GM21526 (cell line): ENCODE data around the gene PALLD.

Experiments
- ATAC-seq: cut with Tn5 transposase; IDR thresholded peaks from one replicate; pipeline ENCODE4 v1.9.1; 2021; ENCODE audit warnings: moderate library complexity; ENCODE audit not compliant: unreplicated experiment, low FRiP score

PALLD gene

DNA sequence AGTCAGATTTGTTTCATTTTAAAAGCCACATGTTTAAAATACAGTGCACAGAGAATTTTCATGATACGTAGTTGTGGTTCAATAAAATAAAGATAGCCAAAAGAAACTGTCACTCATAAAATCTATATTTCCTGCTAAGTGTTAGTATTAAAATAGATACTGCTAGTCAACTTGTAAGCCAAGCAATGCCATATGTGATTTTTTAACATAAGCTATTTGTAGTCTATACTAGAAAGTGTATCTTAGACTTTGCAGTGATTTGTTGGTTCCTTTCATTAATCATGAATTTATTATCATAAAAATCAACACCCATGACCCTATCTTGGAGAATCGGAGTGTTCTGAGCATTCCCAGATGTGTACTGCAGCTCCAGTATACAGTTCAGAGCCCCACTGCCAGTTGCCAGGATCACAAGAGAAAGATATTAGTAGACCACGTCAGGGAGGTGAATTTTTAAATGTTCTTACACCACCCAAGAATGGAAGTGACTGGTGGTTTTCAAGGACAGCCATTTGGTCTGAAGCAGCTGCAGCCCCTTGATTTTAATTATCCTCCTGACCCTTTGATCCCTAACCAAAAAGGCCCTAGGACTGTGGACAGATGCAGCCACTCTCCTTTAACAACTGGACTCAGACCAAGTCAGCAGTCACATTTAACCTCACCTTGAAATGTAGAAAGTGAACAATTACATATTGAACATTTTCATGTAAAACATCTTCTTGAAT is 163.1 kb downstream of the PALLD start:
- ATAC-seq: no peak

DNA sequence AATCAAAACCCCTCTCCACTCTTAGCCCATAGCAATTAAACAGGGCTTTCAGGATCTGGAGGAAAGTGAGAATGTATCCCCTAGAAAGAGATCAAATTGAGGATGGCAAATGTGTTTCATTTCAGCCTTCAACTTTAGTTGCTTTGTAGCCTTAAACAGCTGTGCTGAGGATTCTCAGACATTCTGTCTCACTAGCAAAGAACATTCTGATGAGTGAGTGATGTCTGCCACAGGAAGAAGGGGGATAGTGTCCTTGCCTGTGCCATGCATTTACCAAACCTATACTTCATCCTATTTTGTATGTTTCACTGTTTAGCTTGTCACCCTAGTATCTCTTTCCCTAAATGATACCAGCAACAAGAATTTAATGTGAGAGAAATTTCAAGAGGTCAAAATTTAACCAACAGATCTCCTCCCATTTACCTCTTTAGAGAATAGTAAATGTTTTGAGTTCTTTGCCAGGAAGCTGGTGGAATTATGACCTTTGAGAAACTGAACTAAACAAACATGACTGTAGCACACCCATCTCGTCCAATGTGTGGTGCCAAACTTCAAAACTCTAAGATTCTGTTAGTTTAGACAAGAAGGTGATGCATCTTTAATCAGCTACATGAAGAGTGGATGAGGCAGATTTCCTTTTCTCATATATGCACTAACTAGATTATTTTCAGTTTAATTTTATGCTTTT is 165.6 kb downstream of the PALLD start:
- no peak for ATAC-seq

DNA sequence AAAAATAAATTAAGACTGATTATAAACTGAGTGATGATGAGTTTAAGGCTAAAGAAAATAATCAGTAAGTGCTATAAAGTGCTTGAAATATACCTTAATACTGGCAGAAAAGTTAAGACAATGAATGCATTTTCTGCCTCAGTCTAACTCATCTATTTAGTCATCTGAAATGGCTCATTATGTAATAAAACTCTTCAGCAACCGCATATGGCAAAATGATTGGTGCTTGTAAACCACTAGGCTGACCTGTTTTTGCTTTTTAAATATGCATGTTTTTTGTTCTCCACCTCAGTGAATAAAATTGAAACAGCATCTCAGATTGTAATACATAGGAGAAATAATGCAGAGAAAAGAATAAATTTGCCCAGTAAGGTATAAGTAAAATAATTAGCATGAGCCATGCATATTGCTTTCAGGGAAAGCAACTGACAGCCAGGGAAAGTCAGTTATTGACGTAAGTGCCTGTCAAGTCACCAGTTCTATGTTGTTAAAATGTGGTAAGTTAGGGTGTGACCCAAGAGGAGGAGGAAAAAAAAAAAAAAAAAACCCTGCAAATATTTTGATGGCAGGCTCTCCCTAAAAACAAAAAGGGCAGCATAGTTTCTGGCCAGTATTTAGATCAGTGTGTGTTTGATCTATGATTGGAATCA is 167.5 kb downstream of the PALLD start:
- no peak for ATAC-seq

DNA sequence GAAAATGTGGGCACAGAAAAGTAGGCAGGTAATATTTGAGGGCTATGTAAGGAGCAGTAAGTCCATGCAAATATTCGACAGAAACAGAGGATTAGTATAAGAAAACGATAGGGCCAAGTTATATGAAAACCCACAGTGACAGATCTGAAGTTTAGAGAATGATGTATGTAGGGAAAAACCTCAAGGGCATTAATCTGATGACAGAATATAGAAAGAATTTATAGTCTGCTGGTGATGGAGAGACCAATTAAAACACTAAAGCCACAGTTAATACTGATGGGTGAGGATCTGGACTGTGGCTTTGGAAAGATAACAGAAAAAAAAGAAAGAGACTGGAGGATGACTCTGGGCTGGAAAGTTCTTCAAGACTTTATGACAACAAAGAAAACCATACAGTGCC is 169.7 kb downstream of the PALLD start:
- ATAC-seq: no peak

DNA sequence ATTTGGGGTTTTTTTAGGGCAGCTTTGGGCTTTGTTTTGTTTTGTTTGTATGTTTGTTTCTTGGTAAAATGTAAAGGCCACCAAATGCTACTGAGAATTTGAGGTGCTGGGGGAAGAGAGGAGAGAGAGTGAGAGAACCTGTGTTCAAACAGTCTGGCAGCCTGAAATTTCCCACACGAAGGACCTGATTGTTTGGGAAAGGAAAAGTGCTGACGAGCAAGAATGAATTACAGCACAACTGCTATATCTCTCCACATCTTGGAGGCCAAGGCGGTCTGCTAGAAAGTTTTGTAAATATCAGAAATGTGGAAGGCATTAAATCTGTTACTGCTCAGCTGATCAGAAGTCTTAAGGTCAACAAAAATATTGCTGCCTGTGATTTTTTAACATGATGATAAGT is 170.5 kb downstream of the PALLD start:
- ATAC-seq: no peak

DNA sequence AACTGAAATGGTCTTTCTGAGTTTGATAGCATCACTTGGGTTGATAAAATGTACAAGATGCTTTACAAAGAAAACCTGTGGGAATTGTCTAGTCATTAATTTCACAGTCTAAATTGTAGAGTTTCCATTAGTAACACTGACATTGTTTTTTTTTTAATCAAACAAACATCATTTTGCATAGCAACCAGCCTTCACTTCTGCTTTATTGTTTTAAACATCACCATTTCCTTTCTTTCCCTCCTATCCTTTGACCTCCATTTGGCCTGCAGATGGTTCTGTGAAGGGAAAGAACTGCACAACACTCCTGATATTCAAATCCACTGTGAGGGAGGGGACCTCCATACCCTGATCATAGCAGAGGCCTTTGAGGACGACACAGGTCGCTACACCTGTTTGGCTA is 171.1 kb downstream of the PALLD start:
- no peak for ATAC-seq

DNA sequence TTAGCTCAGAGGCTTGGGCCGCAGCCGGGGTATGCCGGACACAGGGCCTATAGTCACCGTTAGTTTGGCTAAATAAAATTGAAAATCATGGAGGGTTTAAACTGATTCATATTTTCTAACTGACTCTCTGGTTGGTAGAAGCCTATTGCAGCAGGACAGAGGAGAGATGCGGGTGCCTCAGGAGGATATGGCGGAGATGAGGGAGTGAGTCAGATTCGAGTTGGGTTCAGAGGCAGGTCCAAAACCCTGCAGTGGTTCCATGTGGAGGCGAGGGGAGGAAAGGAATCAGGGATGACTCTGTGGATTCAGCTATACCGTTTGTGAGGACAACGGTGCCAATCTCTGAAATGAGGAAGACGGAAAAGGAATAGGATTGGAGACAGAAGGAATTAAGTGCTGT is 176.6 kb downstream of the PALLD start:
- ATAC-seq: no peak

DNA sequence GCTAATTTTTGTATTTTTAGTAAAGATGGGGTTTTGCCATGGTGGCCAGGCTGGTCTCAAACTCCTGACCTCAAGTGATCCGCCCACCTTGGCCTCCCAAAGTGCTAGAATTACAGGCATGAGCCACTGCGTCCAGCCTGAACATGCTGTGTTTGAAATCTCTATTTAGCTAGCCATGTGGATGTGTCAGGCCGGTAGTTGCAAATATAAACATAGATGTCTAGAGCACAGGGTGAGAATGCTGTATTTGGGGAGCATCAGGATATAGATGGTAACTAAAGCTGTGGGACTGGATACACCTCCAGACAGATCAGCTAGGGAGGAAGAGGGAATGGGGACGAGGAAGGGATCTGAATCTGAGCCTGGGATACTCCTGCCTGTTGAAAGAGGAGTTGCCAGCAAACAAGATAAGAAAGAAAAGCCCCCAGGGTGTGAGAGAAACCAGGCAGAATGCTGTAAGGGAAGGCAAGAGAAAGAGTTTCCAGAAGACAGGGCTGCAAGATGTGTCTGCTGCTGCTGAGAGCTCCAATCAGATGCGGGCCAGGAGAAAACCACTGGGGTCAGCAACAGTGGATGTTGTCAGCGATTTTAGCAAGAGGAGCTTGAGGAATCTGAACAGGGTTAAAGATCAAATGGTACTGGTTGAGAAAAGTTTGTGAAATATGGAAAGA is 177.4 kb downstream of the PALLD start:
- ATAC-seq: no peak

DNA sequence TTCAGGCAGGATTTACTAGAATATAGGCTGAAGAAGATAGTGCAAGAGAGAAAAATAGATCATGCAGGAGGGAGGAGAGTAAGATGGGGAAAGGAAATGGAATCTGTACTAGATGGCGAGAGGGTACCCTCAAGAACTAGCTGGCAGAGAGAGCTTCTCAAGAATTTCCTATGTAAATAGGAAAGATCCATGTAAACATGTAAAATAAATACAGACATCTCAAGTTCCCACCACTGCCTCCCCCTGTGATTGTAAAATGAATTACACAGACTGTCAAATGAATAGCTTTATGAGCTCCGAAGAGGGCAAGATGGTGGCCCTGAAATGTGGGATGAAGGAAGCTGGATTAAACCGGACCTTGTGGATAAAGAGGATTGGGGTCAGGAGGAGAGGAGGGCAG is 178.0 kb downstream of the PALLD start:
- ATAC-seq: no peak

DNA sequence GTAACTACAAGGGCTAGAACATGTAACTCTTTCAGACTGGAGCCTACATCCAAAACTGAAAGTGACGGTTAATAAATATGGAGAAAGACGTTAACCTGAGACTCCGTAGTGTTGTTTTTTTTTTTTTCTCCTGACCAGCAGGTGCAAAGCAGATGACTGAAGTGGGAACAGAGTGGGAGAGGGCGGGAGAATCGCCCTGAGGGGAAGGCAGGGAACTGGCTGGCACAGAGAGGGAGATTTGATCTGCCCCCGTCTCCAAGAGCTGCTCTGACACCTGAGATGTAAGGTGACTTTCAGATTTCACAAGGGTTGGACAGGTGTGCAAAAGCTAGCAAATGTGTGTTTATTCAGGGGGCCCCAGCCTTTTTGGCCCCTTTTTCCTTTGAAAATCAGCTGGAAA is 180.2 kb downstream of the PALLD start:
- no peak for ATAC-seq

DNA sequence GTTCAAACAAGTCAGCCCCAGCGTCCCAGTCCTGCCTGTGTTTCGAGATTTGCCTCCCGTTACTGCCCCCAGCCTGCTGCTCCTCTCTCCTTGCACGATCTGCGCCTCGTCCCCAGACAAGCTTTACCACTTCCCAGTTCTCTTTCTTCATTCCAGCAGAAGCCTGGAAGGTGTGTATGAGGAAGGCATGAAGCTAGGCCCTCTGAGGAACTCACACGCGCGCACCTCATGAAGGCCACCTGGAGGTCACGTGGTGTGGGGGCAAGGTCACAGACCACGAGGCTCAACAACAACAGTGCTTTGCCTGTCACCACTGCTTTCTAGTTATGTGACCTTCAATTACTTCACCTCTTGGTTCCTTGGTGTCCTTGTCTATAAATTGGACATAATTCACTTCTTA is 181.0 kb downstream of the PALLD start:
- ATAC-seq: no peak

DNA sequence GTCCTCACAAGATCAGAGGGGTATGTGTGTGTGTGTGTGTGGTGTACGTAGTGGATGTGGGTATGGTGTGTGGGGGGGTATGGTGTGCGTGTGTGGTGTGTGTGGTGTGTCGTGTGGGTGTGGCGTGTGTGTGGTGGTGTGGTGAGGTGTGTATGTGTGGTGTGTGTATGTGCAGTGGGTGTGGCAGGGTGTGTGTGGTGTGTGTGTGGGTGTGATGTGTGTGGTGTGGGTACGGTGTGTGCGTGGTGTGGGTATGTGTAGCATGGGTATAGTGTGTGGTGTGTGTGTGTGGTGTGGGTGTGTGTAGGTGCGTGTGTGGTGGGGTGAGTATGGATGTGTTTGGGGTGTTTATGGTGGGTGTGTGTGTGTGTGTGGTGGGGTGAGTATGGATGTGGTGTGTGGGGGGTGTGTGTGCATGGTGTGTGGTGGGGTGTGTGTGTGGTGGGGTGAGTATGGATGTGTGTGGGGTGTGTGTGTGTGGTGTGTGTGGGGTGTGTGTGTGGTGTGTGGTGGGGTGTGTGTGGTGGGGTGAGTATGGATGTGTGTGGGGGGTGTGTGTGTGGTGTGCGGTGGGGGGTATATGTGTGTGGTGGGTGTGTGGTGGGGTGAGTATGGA is 182.0 kb downstream of the PALLD start:
- no peak for ATAC-seq

DNA sequence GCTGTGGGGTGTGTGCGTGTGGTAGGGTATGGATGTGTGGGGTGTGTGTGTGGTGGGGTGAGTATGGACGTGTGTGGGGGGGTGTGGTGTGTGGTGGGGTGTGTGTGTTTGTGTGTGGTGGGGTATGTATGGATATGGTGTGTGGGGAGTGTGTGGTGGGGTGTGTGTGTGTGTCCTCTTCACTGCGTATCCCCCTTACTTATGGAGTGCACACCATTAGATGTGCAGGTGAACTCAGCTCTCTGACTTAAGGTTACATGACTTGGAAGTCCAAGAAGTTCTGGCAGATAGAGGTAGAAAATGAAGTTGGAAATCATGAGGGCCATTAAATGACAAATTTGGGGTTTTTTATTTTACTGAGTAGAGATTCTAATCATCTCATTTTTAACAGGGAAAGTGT is 182.5 kb downstream of the PALLD start:
- no peak for ATAC-seq

DNA sequence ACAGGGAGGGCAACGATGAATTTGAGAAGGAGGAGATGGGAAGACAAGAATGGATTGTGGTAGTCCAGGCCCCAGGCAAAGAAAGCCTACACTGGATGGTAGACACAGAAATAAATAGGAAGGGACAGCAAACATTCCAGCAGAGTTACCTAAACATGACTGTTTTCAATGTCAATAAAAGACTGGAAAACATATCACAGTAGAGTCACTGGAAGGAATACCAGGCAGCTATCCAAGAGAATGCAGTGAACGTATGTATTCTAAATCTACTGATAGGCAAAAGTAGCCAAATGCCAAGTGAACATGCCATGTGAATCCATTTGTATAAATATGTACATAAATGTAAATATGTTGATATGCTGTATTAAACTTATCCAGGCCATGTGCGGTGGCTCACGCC is 183.0 kb downstream of the PALLD start:
- no peak for ATAC-seq

DNA sequence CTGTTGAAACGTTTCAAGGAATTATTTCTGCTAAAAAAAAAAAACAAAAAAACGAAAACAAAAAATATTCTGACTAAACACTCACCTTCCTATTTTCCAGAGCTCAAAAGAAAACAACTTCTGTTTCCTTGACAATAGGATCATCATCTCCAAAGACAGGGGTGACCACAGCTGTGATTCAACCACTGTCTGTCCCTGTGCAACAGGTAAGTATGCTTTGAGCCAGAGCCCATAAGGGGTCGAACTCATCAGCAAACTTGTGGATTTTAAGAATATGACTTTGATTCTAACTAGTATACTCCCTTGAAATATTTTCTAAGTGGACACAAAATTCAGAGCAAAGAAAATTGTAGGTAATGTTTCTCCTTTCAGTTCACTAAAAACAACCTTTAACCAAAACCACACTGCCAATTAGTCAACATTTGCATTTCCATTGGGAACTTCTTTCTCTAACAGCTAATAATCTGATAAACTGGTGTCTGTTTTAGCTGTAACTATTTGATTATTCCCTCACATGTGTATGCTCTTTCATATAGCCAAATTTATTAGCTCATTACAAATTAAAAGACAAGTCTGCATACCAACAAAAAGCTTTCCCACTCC is 186.1 kb downstream of the PALLD start:
- no peak for ATAC-seq

DNA sequence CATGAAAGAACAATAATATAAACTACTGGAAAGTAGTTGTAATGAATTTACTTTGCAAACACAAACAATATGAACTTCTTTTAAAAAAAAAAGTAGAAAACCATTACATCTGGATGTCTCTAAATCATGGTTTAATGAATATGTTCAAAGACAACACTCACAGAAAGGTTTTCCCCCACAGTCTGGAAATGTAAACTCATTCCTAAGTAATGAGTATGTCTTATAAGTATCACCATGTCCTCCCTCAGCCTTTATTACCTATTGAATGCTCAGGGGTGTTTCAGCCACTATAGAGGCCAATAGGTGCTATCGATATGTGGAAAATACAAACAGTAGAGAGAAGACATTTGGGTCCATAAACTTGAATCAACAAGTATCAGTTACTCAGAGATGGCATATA is 186.7 kb downstream of the PALLD start:
- ATAC-seq: no peak

DNA sequence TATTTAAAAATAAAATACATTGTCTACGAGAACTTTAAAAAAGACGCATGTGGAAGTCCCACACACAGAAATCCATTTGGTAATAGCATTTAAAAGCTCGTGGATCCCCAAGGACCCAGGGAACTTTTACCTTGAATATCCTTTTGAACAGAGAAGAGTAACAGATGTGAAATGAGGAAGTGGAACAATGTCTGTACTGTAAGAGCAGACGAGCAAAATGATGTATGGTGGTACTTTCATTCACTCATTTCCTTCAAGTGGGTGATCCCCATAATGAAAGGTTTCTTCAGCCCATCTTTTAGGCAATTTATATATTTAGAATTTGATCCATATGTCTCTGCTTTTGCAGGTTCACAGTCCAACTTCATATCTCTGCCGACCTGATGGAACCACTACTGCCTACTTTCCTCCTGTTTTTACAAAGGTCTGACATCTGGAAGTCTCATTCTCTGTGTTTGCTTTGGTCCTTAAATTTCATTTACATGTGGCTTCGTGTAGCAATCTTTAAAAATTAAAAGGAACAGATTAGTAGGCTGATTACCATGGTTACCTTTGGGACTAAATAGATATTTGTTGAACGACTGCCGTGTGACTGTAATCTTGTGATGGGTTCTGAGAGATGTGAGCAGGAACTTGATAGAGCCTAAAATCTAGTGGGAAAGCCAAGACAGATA is 188.4 kb downstream of the PALLD start:
- ATAC-seq: peak; percentile 98

DNA sequence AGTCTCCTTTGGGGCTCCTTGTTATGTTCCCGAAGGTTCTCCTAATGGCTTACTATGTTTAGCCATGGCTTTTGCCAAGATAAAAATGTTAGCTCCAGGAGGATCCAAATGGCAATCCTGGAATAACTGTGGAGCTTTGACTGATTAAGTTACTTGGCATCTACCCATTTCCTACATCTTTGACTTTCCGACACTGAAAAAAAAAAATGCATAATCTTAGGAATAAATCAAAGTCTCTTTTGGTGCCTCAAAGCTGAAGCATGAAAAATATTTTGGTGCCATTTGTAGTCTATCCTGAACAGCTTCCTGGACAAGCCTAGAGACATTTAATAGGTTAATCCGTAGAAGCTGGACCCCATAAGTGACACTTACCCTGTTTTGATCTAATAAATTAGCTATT is 191.7 kb downstream of the PALLD start:
- no peak for ATAC-seq

DNA sequence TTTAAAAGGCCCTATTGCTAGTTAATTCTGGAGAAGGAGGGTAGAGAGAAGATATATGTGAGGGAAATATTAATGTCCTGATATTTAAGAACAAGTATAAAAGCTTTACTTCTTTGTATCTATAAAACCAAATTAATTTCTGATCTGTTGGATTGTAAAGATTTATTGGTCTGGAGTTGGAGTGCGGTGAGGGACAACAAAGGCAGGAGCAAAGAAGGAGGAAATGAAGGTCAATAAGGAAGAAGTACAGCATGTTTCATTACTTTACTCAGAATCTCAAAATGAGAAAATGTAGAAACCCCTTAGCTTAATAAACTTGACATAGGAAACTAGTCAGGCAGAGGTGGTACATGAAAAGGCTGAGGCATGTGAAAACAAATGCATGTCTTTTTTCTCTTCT is 192.9 kb downstream of the PALLD start:
- no peak for ATAC-seq

DNA sequence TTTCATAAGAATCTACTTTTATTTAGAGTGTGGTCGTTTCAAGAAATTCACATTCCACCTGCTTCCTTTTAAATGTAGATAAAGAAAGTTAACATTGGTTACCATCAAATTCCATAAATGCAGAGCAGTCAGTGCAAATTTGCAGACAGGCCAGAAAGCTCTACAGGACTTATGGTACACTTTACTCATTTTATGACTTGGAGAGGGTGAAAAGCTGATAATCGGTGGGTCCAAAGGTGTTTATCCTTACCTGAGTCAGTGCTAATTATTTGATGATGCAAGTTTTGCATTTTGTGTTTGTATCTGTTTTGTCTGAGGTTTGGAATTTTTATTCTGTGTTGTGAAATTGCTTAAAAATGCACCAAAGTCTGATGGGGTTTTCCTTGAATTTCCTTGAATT is 193.3 kb downstream of the PALLD start:
- no peak for ATAC-seq
